Uterus (tissue), 4 donors: ENCODE data around the gene CAND1. TPM values are rescaled to one million over a fixed set of nuclear protein-coding genes. Genes with fewer than 3 reads are reported as not detected.

Experiments used
- DNase-seq, 2 donors: peaks; one replicate each; pipeline ENCODE4 v3.0.0-alpha.2; 2019 to 2020
- H3K27ac ChIP-seq, 2 donors: fragments of 200-600 bp; sonication (generic); 1 replicate in 1 of 2; 2 replicates in 1 of 2; pipeline ENCODE4 v1.5.1; 2016 to 2018
- H3K27me3 ChIP-seq, 2 donors: fragments of 200-600 bp; sonication (generic); one replicate each; pipeline ENCODE4 v1.5.1; 2018 to 2019; ENCODE audit warnings: control low read depth in 1 of 2
- H3K36me3 ChIP-seq, 2 donors: fragments of 200-600 bp; sonication (generic); one replicate each; pipeline ENCODE4 v1.5.1; 2019; ENCODE audit warnings: control low read depth in 1 of 2
- H3K4me1 ChIP-seq, 2 donors: fragments of 200-600 bp; sonication (generic); one replicate each; pipeline ENCODE4 v1.5.1; 2018 to 2019; ENCODE audit warnings: control low read depth in 1 of 2
- H3K4me3 ChIP-seq, 2 donors: fragments of 200-600 bp; sonication (generic); 1 replicate in 1 of 2; 2 replicates in 1 of 2; pipeline ENCODE4 v1.5.1; 2018 to 2019; ENCODE audit warnings: mild to moderate bottlenecking in 1 of 2
- H3K9me3 ChIP-seq, 2 donors: fragments of 200-600 bp; sonication (generic); one replicate each; pipeline ENCODE4 v1.5.1; 2019; ENCODE audit warnings: control low read depth in 1 of 2
- CTCF ChIP-seq, 4 experiments: fragments of 200-600 bp in 2 of 4; fragments of 450-650 bp in 2 of 4; sonication (generic) in 2 of 4; IDR thresholded peaks; one replicate each; pipeline ENCODE4 v1.5.1; 2016 to 2019; ENCODE audit warnings: antibody characterized with exemption in 4 of 4, mild to moderate bottlenecking in 2 of 4, moderate library complexity in 1 of 4
- POLR2A ChIP-seq, 2 donors: fragments of 450-650 bp; IDR thresholded peaks; one replicate each; pipeline ENCODE4 v1.6.1; 2016; ENCODE audit warnings: antibody characterized with exemption in 2 of 2, mild to moderate bottlenecking in 1 of 2, moderate library complexity in 1 of 2
- intact Hi-C: fragments of 100-400 bp; cut with DNase I; formaldehyde crosslinking; loops from one replicate; pipeline ENCODE4 v1.15.1; 2023; ENCODE audit warnings: low total_unique reads
- total RNA-seq, 4 donors: library from RNA; depleted of rRNA in 3 of 4; stranded (reverse); fragments of >200 nt in 3 of 4; gene quantifications; one replicate each; pipeline versions ENCODE4 v1.1.0 to v1.2.4, GENCODE V29; 2014 to 2023
- donor health status: DM: yes; HTN: yes; CAD: no.

CAND1 gene
- total RNA-seq, 4 donors from 2014 or later: 30.2 to 257 (median 92.8) TPM

- Histone ChIP-seq H3K4me1 (no peaks in the 10 kb centered on the region), H3K9me3 (no peaks in the 10 kb centered on the region), H3K27me3 (no peaks in the 10 kb centered on the region), H3K4me3 (no peak overlapping the region), H3K27ac (no peak overlapping the region), H3K36me3 (no peaks in the 10 kb centered on the region)
- TF ChIP-seq CTCF (IDR thresholded peaks at IDR 0.05): no peak
- TF ChIP-seq POLR2A (IDR thresholded peaks at IDR 0.05): no peak
- DNase-seq: no peak
- intact Hi-C loops: no loop called here
Measured at GRCh38 chr12:67326637-67327036, 57.5 kb downstream of the CAND1 start.

GRCh38 chr12:67327466-67327865 lies 58.3 kb downstream of the CAND1 start:
- Histone ChIP-seq H3K36me3 (no peaks in the 10 kb centered on the region), H3K4me3 (no peak overlapping the region), H3K27me3 (no peaks in the 10 kb centered on the region), H3K9me3 (no peaks in the 10 kb centered on the region), H3K4me1 (no peaks in the 10 kb centered on the region), H3K27ac (no peak overlapping the region)
- TF ChIP-seq POLR2A (IDR thresholded peaks at IDR 0.05): no peak
- no peak for TF ChIP-seq CTCF (IDR thresholded peaks at IDR 0.05)
- no peak for DNase-seq
- intact Hi-C loops: no loop called here

GRCh38 chr12:67331123-67331522 lies 62.0 kb downstream of the CAND1 start:
- Histone ChIP-seq H3K9me3 (no peaks in the 10 kb centered on the region), H3K4me3 (no peak overlapping the region), H3K36me3 (no peaks in the 10 kb centered on the region), H3K27ac (no peak overlapping the region), H3K4me1 (no peaks in the 10 kb centered on the region), H3K27me3 (no peaks in the 10 kb centered on the region)
- no peak for DNase-seq
- TF ChIP-seq POLR2A (IDR thresholded peaks at IDR 0.05) (no peak), CTCF (IDR thresholded peaks at IDR 0.05) (no peak)
- intact Hi-C loops: no loop called here

GRCh38 chr12:67331828-67332227 lies 62.7 kb downstream of the CAND1 start:
- no peaks in the 10 kb centered on the region for H3K4me1 ChIP-seq
- no peak for DNase-seq
- H3K9me3 ChIP-seq: no peaks in the 10 kb centered on the region
- no peaks in the 10 kb centered on the region for H3K36me3 ChIP-seq
- H3K27me3 ChIP-seq: no peaks in the 10 kb centered on the region
- TF ChIP-seq POLR2A (IDR thresholded peaks at IDR 0.05) (no peak), CTCF (IDR thresholded peaks at IDR 0.05) (no peak)
- intact Hi-C loops: no loop called here
- H3K27ac ChIP-seq: no peak overlapping the region
- H3K4me3 ChIP-seq: no peak overlapping the region

- H3K36me3 ChIP-seq: no peaks in the 10 kb centered on the region
- intact Hi-C loops: no loop called here
- no peaks in the 10 kb centered on the region for H3K9me3 ChIP-seq
- no peak overlapping the region for H3K4me3 ChIP-seq
- no peak overlapping the region for H3K27ac ChIP-seq
- no peaks in the 10 kb centered on the region for H3K27me3 ChIP-seq
- no peaks in the 10 kb centered on the region for H3K4me1 ChIP-seq
- no peak for DNase-seq
- TF ChIP-seq CTCF (IDR thresholded peaks at IDR 0.05) (no peak), POLR2A (IDR thresholded peaks at IDR 0.05) (no peak)
Measured at GRCh38 chr12:67333649-67334048, 64.5 kb downstream of the CAND1 start.
